ENCODE results near the gene HMX1.

DNA sequence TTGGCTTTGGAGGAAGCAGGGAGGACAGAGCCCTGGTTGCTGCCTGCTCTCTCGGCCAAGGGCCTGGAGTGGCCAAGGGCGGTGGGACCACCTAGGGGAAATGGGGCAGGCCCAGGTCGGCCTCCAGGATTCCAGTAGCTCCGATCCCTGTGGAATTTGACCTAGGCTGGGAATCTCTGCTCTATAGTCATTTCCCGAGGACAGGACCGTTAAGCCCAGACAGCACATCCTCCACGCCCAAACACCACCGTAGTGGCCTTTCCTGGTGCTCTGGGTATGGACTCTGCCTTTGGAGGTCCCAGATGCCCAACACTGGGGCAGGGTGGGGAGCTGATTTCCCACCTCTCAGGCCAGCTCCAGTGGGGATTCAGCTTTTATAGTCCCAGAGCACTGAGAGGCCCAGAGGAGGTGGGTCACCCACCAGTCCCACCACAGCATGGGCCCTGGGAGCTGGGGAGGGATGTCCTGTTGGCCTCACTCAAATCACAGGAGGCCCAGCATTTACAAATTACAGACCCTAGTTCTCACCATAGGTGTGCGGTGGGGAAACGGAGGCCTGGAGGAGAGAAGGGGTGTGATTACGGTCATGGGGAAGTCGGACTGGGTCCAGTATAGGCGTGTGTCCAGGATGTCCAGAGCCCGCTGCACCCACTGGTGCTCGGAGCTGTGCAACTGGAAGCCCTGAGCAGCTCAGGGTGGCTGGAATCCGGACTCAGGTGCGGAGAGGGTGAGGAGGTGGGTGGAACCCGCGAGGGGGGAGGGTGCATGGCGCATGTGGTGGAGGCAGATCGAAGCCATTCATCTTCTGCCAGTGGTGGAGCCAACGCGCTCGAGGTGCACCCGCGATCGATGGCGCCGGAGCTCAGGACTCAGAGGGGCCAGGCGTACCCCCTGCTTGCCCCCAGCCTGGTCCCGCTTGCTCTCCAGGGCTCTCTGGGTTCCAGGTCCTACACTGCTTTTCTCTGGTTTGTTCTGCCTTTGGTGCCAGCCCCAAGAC, 7.7 kb downstream of the HMX1 start:
- TF ChIP-seq GATA2 (IDR thresholded peaks at IDR 0.05; ENCODE audit: low read depth, low read length) (no peak), GATA3 (IDR thresholded peaks at IDR 0.05; ENCODE audit: low read depth, low read length) (no peak)

Data from SH-SY5Y (cell line).